OCI-LY3 (cell line): ENCODE results near the gene GOLGA6D.
"Not testable (repeated sequence)": the region's sequence is repeated elsewhere in the genome, so short reads cannot be mapped to it uniquely, and the experiment has no call there.

Experiments
- EZH2phosphoT487 ChIP-seq: fragments of 200-600 bp; shearing (Covaris generic); IDR thresholded peaks from 2 replicates; pipeline ENCODE4 v1.6.1; 2018; ENCODE audit warnings: antibody characterized with exemption, mixed run types, low read depth
- TF ChIP-seq, protein P1 (sequence below): fragments of 200-600, 300-600 bp; sonication (generic); IDR thresholded peaks from 2 replicates; pipeline ENCODE4 v1.5.1; 2014; ENCODE audit warnings: antibody characterized with exemption, low read length, low read depth

DNA sequence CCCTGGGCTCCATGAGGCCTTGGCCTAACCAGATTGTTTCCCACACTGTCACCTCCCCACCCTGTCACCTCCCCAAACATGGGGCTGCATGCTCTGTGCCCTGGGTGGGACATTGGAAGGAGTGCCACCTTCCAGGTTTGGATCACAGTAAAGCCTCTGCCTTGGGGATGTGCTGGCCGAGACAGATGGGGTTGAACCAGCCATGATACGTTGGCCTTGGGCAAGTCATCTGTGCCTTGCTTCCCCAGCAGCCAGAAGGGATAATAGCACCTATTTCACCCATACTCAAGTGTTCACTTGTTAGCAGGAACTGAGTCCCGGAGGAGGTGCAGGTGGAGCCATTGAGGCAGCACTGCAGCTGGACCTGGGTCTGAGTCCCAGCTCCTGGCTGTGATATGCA is 7.0 kb upstream of the GOLGA6D start:
- TF ChIP-seq, protein P1, sequence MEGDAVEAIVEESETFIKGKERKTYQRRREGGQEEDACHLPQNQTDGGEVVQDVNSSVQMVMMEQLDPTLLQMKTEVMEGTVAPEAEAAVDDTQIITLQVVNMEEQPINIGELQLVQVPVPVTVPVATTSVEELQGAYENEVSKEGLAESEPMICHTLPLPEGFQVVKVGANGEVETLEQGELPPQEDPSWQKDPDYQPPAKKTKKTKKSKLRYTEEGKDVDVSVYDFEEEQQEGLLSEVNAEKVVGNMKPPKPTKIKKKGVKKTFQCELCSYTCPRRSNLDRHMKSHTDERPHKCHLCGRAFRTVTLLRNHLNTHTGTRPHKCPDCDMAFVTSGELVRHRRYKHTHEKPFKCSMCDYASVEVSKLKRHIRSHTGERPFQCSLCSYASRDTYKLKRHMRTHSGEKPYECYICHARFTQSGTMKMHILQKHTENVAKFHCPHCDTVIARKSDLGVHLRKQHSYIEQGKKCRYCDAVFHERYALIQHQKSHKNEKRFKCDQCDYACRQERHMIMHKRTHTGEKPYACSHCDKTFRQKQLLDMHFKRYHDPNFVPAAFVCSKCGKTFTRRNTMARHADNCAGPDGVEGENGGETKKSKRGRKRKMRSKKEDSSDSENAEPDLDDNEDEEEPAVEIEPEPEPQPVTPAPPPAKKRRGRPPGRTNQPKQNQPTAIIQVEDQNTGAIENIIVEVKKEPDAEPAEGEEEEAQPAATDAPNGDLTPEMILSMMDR = not testable (repeated sequence)
- not testable (repeated sequence) for TF ChIP-seq EZH2phosphoT487
